ENCODE data around the gene SLC25A38.
"Not testable (repeated sequence)": the region's sequence is repeated elsewhere in the genome, so short reads cannot be mapped to it uniquely, and the experiment has no call there.

SLC25A38 gene

GRCh38 chr3:39407259-39407629, 24.1 kb downstream of the SLC25A38 start:
- DNase-seq (ENCODE audit: low spot score) = no peak

DNA sequence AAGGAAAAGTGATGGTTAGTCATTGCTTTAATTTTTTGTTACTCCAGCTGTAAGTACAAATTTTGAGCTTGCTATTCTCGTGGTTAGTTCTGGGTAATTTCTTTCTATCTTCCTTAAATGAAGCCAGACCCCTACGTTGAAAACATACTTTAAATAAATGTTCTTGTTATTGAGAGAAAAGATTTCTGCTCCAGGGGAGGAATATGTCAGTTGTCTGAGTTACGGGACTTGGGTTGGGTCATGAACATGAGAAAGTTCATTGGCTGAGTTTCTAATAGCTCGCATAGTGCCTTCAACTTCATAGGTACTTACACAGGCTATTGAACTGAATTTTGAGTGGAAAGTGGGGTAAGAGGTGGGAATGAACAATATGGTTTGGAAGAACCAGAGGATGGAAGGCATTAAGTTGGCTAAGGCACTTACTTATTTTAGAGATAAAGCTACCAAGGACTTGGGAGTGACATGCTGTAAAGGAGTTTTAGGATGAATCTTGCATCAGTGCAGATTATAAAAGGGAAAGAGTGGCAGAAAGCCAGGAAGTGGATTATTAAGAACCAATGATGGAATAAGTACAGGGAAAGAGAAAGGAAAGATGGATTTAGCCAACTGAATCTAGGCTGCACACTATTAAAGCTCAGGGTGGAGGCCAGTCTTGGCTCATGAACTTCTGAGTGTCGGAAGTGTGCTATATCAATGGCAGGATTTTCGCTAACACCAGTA, 24.8 kb downstream of the SLC25A38 start:
- no peak for DNase-seq (ENCODE audit: low spot score)

DNA sequence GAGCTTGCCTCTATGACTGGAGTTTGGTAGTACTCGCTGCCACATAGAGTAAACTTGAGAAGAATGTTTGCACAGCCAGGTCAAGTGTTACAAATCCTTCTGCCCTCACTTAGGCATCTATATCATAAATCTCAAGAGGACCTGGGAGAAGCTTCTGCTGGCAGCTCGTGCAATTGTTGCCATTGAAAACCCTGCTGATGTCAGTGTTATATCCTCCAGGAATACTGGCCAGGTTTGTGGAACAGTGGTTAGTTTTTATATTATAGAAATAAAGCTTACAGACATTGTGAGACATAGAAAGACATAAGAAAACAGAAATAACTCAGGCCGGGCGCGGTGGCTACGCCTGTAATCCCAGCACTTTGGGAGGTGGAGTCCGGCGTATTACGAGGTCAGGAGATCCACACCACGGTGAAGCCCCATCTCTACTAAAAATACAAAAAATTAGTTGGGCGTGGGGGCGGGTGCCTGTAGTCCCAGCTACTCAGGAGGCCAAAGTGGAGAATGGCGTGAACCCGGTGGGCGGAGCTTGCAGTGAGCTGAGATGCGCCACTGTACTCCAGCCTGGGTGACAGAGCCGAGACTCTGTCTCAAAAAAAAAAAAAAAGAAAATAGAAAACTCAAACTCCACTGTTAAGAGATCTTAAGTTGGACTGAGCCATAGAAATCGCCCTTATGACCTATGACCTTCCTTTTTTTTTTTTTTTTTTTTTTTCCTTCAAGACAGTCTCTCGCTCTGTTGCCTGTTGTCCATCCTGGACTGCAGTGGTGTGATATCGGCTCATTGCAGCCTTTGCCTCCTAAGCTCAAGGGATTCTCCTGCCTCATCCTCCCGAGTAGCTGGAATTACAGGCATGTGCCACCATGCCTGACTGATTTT, 25.6 kb downstream of the SLC25A38 start:
- no peak for DNase-seq (ENCODE audit: low spot score)

- no peak for DNase-seq (ENCODE audit: low spot score)
Observed at GRCh38 chr3:39409514-39410136, 26.5 kb downstream of the SLC25A38 start.

GRCh38 chr3:39410893-39411292, 27.7 kb downstream of the SLC25A38 start:
- no peak for DNase-seq (ENCODE audit: low spot score)

GRCh38 chr3:39412668-39413260, 29.6 kb downstream of the SLC25A38 start:
- no peak for DNase-seq (ENCODE audit: low spot score)

GRCh38 chr3:39413691-39414420, 30.7 kb downstream of the SLC25A38 start:
- DNase-seq (ENCODE audit: low spot score) = no peak

- DNase-seq (ENCODE audit: low spot score) = no peak
Observed at GRCh38 chr3:39414421-39414907, 31.3 kb downstream of the SLC25A38 start.

DNA sequence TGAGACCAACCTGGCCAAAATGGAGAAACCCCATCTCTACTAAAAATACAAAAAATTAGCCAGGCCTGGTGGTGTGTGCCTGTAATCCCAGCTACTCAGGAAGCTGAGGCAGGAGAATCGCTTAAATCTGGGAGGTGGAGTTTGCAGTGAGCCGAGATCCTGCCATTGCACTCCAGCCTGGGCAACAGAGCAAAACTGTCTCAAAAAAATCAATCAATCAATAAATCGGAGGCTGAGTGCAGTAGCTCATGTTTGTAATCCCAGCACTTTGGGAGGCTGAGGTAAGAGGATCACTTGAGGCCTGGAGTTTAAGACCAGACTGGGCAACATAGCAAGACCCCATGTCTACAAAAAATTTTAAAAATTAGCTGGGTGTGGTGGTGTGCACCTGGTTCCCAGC, 32.1 kb downstream of the SLC25A38 start:
- not testable (repeated sequence) for DNase-seq (ENCODE audit: low spot score)

- no peak for DNase-seq (ENCODE audit: low spot score)
Observed at GRCh38 chr3:39415983-39416382, 32.8 kb downstream of the SLC25A38 start.

- not testable (repeated sequence) for DNase-seq (ENCODE audit: low spot score)
Observed at GRCh38 chr3:39416998-39417397, 33.8 kb downstream of the SLC25A38 start.

DNA sequence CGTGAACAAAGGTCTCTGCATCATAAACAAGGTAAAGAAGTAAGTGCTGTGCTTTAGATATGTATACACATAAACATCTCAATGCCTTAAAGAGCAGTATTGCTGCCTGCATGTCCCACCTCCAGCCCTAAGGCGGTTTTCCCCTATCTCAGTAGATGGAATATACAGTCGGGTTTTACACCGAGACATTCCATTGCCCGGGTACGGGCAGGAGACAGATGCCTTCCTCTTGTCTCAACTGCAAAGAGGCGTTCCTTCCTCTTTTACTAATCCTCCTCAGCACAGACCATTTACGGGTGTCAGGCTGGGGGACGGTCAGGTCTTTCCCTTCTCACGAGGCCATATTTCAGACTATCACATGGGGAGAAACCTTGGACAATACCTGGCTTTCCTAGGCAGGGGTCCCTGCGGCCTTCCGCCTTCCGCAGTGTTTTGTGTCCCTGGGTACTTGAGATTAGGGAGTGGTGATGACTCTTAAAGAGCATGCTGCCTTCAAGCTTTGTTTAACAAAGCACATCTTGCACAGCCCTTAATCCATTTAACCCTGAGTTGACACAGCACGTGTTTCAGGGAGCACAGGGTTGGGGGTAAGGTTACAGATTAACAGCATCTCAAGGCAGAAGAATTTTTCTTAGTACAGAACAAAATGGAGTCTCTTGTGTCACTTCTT, 35.5 kb downstream of the SLC25A38 start:
- DNase-seq (ENCODE audit: low spot score) = not testable (repeated sequence)

DNA sequence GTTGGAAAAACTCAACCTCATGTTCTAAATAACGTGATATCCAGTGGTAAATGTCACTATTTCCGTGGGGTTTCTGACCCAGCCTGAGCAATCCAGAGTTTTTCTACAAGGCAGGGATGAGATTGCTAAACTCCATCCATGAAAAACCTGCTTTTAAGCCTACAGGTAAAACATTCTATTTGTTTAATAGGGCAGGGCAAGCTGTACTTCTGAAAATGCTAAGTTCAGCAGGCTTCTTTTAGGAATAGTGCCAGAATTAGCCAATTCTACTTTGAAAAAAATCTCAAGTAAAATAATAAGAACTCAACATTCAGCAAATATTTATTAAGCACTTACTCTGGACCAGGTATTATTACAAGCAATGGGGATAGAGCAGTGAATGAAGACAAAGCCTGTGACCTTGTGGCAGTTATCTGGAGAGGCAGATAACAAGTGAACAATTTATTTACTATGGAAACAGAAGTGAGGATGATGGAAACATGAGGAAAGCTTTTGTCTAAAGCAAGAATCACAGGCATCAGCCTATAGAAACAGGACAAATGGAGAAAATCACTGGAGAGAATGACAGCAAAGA, 36.7 kb downstream of the SLC25A38 start:
- no peak for DNase-seq (ENCODE audit: low spot score)

- DNase-seq (ENCODE audit: low spot score) = no peak
Observed at GRCh38 chr3:39420543-39420942, 37.4 kb downstream of the SLC25A38 start.

DNA sequence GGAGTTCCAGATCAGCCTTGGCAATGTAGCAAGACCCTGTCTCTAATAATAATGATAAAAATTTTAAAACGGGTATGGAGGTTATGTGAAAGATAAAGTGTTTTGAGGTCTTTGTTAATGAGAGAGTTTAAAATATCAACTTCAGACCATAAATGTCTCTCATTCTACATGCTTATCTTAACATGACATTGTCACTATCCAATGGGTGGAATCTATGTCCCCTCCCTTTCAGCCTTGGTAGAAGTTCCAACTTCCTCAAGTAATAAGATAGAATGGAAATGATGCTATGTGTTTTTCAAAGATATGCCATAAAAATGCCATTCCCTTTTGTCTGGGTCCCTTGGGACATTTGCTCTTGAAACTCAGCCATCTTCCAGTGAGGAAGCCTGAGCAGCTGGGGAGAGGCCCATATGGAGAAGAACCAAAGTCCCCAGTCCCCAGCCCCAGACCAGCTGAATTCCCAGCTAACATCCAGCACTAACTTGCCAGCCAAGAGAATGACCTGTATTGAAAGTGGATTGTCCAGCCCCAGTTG, 40.3 kb downstream of the SLC25A38 start:
- no peak for DNase-seq (ENCODE audit: low spot score)

GRCh38 chr3:39426312-39426711, 43.1 kb downstream of the SLC25A38 start:
- no peak for DNase-seq (ENCODE audit: low spot score)

GRCh38 chr3:39427506-39427905, 44.3 kb downstream of the SLC25A38 start:
- no peak for DNase-seq (ENCODE audit: low spot score)

- DNase-seq (ENCODE audit: low spot score) = no peak
Observed at GRCh38 chr3:39428745-39429201, 45.6 kb downstream of the SLC25A38 start.

- no peak for DNase-seq (ENCODE audit: low spot score)
Observed at GRCh38 chr3:39429466-39429865, 46.3 kb downstream of the SLC25A38 start.

- DNase-seq (ENCODE audit: low spot score) = no peak
Observed at GRCh38 chr3:39432342-39432741, 49.2 kb downstream of the SLC25A38 start.
